ENCODE measurements around the gene METTL25B. TPM values are rescaled to one million over a fixed set of nuclear protein-coding genes. Genes with fewer than 3 reads are reported as not detected.

The METTL25B gene
- total and polyA plus RNA-seq, 2 of the 13 experiments (the other 11 are each of a cell fraction or from before 2014, with no cell fraction given), result 11.9 to 24.0 TPM

- TF ChIP-seq, protein P1, sequence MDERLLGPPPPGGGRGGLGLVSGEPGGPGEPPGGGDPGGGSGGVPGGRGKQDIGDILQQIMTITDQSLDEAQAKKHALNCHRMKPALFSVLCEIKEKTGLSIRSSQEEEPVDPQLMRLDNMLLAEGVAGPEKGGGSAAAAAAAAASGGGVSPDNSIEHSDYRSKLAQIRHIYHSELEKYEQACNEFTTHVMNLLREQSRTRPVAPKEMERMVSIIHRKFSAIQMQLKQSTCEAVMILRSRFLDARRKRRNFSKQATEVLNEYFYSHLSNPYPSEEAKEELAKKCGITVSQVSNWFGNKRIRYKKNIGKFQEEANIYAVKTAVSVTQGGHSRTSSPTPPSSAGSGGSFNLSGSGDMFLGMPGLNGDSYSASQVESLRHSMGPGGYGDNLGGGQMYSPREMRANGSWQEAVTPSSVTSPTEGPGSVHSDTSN (CRISPR knock-in tag; IDR thresholded peaks at IDR 0.05), result no peak
- TF ChIP-seq, protein P2, sequence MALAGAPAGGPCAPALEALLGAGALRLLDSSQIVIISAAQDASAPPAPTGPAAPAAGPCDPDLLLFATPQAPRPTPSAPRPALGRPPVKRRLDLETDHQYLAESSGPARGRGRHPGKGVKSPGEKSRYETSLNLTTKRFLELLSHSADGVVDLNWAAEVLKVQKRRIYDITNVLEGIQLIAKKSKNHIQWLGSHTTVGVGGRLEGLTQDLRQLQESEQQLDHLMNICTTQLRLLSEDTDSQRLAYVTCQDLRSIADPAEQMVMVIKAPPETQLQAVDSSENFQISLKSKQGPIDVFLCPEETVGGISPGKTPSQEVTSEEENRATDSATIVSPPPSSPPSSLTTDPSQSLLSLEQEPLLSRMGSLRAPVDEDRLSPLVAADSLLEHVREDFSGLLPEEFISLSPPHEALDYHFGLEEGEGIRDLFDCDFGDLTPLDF (CRISPR knock-in tag; IDR thresholded peaks at IDR 0.05), result 0 out of 2 replicates have a peak, but pooled peaks have one; percentile 1
- TF ChIP-seq, protein P3, sequence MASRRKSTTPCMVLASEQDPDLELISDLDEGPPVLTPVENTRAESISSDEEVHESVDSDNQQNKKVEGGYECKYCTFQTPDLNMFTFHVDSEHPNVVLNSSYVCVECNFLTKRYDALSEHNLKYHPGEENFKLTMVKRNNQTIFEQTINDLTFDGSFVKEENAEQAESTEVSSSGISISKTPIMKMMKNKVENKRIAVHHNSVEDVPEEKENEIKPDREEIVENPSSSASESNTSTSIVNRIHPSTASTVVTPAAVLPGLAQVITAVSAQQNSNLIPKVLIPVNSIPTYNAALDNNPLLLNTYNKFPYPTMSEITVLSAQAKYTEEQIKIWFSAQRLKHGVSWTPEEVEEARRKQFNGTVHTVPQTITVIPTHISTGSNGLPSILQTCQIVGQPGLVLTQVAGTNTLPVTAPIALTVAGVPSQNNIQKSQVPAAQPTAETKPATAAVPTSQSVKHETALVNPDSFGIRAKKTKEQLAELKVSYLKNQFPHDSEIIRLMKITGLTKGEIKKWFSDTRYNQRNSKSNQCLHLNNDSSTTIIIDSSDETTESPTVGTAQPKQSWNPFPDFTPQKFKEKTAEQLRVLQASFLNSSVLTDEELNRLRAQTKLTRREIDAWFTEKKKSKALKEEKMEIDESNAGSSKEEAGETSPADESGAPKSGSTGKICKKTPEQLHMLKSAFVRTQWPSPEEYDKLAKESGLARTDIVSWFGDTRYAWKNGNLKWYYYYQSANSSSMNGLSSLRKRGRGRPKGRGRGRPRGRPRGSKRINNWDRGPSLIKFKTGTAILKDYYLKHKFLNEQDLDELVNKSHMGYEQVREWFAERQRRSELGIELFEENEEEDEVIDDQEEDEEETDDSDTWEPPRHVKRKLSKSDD (CRISPR knock-in tag; IDR thresholded peaks at IDR 0.05; ENCODE audit: low read depth), result no peak
- TF ChIP-seq, protein P4, sequence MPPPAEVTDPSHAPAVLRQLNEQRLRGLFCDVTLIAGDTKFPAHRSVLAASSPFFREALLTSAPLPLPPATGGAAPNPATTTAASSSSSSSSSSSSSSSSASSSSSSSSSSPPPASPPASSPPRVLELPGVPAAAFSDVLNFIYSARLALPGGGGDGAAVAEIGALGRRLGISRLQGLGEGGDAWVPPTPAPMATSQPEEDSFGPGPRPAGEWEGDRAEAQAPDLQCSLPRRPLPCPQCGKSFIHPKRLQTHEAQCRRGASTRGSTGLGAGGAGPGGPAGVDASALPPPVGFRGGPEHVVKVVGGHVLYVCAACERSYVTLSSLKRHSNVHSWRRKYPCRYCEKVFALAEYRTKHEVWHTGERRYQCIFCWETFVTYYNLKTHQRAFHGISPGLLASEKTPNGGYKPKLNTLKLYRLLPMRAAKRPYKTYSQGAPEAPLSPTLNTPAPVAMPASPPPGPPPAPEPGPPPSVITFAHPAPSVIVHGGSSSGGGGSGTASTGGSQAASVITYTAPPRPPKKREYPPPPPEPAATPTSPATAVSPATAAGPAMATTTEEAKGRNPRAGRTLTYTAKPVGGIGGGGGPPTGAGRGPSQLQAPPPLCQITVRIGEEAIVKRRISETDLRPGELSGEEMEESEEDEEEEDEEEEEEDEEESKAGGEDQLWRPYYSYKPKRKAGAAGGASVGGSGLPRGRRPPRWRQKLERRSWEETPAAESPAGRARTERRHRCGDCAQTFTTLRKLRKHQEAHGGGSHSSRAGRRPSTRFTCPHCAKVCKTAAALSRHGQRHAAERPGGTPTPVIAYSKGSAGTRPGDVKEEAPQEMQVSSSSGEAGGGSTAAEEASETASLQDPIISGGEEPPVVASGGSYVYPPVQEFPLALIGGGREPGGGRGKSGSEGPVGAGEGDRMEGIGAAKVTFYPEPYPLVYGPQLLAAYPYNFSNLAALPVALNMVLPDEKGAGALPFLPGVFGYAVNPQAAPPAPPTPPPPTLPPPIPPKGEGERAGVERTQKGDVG (CRISPR knock-in tag; IDR thresholded peaks at IDR 0.05; ENCODE audit: borderline replicate concordance), result no peak
- TF ChIP-seq SAP130 (CRISPR knock-in tag; IDR thresholded peaks at IDR 0.05; ENCODE audit: low read depth) (peak; percentile 20; the same call in 1 of the 2 replicates), HMGXB4 (CRISPR knock-in tag; IDR thresholded peaks at IDR 0.05; ENCODE audit: borderline replicate concordance in 1 of 2, low read depth in 1 of 2) (peak in 1 of 2 experiments; percentile 71; a peak in 1 of 4 replicates), SP1 (IDR thresholded peaks at IDR 0.05) (no peak), SP1 (CRISPR knock-in tag; IDR thresholded peaks at IDR 0.05) (0 out of 2 replicates have a peak, but pooled peaks have one; percentile 12), ZNF263 (CRISPR knock-in tag; IDR thresholded peaks at IDR 0.05) (no peak), EEA1 (CRISPR knock-in tag; IDR thresholded peaks at IDR 0.05; ENCODE audit: borderline replicate concordance) (no peak), YY1 (IDR thresholded peaks at IDR 0.05; ENCODE audit: insufficient read depth, insufficient replicate concordance, low read depth, low read length) (no peak), ISL2 (CRISPR knock-in tag; IDR thresholded peaks at IDR 0.05) (no peak)
- TF ChIP-seq, protein P5, sequence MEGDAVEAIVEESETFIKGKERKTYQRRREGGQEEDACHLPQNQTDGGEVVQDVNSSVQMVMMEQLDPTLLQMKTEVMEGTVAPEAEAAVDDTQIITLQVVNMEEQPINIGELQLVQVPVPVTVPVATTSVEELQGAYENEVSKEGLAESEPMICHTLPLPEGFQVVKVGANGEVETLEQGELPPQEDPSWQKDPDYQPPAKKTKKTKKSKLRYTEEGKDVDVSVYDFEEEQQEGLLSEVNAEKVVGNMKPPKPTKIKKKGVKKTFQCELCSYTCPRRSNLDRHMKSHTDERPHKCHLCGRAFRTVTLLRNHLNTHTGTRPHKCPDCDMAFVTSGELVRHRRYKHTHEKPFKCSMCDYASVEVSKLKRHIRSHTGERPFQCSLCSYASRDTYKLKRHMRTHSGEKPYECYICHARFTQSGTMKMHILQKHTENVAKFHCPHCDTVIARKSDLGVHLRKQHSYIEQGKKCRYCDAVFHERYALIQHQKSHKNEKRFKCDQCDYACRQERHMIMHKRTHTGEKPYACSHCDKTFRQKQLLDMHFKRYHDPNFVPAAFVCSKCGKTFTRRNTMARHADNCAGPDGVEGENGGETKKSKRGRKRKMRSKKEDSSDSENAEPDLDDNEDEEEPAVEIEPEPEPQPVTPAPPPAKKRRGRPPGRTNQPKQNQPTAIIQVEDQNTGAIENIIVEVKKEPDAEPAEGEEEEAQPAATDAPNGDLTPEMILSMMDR (CRISPR knock-in tag; IDR thresholded peaks at IDR 0.05), result peak; percentile 80
Observed at GRCh38 chr1:156726549-156727226, 1.6 kb upstream of the METTL25B start (continued).

Data from HepG2 (cell line).